GM23248 (cell line): ENCODE data around the gene FAM131C. TPM values are rescaled to one million over a fixed set of nuclear protein-coding genes. Genes with fewer than 3 reads are reported as not detected.
A peak's percentile ranks its signal among the peaks of the same experiment; 100 is the strongest.

Experiments
- DNase-seq: peaks from one replicate; pipeline ENCODE4 v3.0.0-alpha.2; 2015
- H2AFZ ChIP-seq: fragments of 200-600 bp; sonication (generic); 2 replicates; pipeline ENCODE4 v1.6.1; 2016; ENCODE audit warnings: antibody characterized with exemption
- H3F3A ChIP-seq: fragments of 200-600 bp; sonication (generic); 2 replicates; pipeline ENCODE4 v1.6.1; 2016; ENCODE audit warnings: mild to moderate bottlenecking, antibody characterized with exemption, mixed run types; ENCODE audit not compliant: insufficient read depth
- H3K27ac ChIP-seq: fragments of 200-600 bp; sonication (generic); 2 replicates; pipeline ENCODE4 v1.5.1; 2016; ENCODE audit warnings: mild to moderate bottlenecking
- H3K27me3 ChIP-seq: fragments of 200-600 bp; sonication (generic); replicated peaks from 2 replicates; pipeline ENCODE4 v1.6.1; 2016; ENCODE audit warnings: mild to moderate bottlenecking; ENCODE audit not compliant: insufficient read depth
- H3K36me3 ChIP-seq: fragments of 200-600 bp; sonication (generic); 2 replicates; pipeline ENCODE4 v1.6.1; 2016; ENCODE audit warnings: low read depth, mild to moderate bottlenecking
- H3K4me1 ChIP-seq: fragments of 200-600 bp; sonication (generic); 2 replicates; pipeline ENCODE4 v1.6.1; 2016; ENCODE audit warnings: mild to moderate bottlenecking; ENCODE audit not compliant: insufficient read depth
- H3K4me2 ChIP-seq: fragments of 200-600 bp; sonication (generic); one replicate; pipeline ENCODE4 v1.6.1; 2016; ENCODE audit warnings: mild to moderate bottlenecking; ENCODE audit not compliant: unreplicated experiment
- H3K4me3 ChIP-seq: fragments of 200-600 bp; sonication (generic); 2 replicates; pipeline ENCODE4 v1.5.1; 2016; ENCODE audit warnings: mild to moderate bottlenecking
- H3K79me2 ChIP-seq: fragments of 200-600 bp; sonication (generic); 2 replicates; pipeline ENCODE4 v1.6.1; 2016; ENCODE audit warnings: mild to moderate bottlenecking; ENCODE audit not compliant: insufficient read depth
- H3K9ac ChIP-seq: fragments of 200-600 bp; sonication (generic); 2 replicates; pipeline ENCODE4 v1.6.1; 2016; ENCODE audit warnings: mild to moderate bottlenecking
- H3K9me2 ChIP-seq: fragments of 200-600 bp; sonication (generic); 2 replicates; pipeline ENCODE4 v1.6.1; 2016; ENCODE audit warnings: mixed run types, mild to moderate bottlenecking, moderate library complexity; ENCODE audit not compliant: insufficient read depth
- H3K9me3 ChIP-seq: fragments of 200-600 bp; sonication (generic); one replicate; pipeline ENCODE4 v1.6.1; 2017; ENCODE audit warnings: low read depth
- H4K20me1 ChIP-seq: fragments of 200-600 bp; sonication (generic); 2 replicates; pipeline ENCODE4 v1.6.0; 2016; ENCODE audit not compliant: insufficient read depth
- EZH2 ChIP-seq: fragments of 200-600 bp; sonication (generic); IDR thresholded peaks from 2 replicates; pipeline ENCODE4 v1.6.1; 2018; ENCODE audit warnings: antibody characterized with exemption, mild to moderate bottlenecking; ENCODE audit not compliant: insufficient read depth, poor library complexity, severe bottlenecking
- EZH2phosphoT487 ChIP-seq: fragments of 200-600 bp; sonication (generic); IDR thresholded peaks from 2 replicates; pipeline ENCODE4 v1.6.1; 2018; ENCODE audit warnings: antibody characterized with exemption, moderate library complexity, mild to moderate bottlenecking, low read depth; ENCODE audit not compliant: insufficient read depth
- WGBS, 2 experiments: methylation state at CpG; one replicate each; pipeline ENCODE4 v1.1.6; 2015 to 2017; ENCODE audit warnings: low lambda C conversion rate in 2 of 2, low coverage in 1 of 2; ENCODE audit errors: missing lambda C conversion rate in 2 of 2; 5-methylcytosine and 5-hydroxymethylcytosine counted together
- in situ Hi-C: fragments of 300-500 bp; cut with MboI; formaldehyde crosslinking; loops from 2 replicates; pipeline ENCODE4 v1.15.0; 2020
- polyA plus RNA-seq: library from polyadenylated mRNA; unstranded; fragments of >200 nt; fragmentation: Nextera tagmentation; extraction: Ambion mirVana; gene quantifications from 2 replicates; pipeline ENCODE4 v1.2.1, GENCODE V29; 2016
- total RNA-seq: library from RNA; depleted of rRNA; stranded (reverse); fragments of >200 nt; shearing (Covaris generic); gene quantifications from 2 replicates; pipeline ENCODE4 v1.2.3, GENCODE V29; 2014

The FAM131C gene
- total and polyA plus RNA-seq, 2 experiments from 2014 or later = 0.97 to 1.3 TPM

- in situ Hi-C loops = loop anchor here (5.0 to 25.0 kb wide), 2 partner anchors 112 to 287 kb away; partner anchors contain the start of genes FBXO42 and SZRD1
- no peak for TF ChIP-seq EZH2
- no peak for TF ChIP-seq EZH2phosphoT487
- peak overlapping the region; percentile 64 for H3K27ac ChIP-seq
- peak overlapping the region; percentile 58 for H3K4me2 ChIP-seq
- peak overlapping the region; percentile 38 for H3K4me3 ChIP-seq
- H3K4me1 ChIP-seq = peaks cover 23% of the 10 kb centered on the region
- H3K9me3 ChIP-seq = no peaks in the 10 kb centered on the region
- H3K9me2 ChIP-seq = no peaks in the 10 kb centered on the region
- H3K9ac ChIP-seq = peak overlapping the region; percentile 47
- no peaks in the 10 kb centered on the region for H3K36me3 ChIP-seq
- no peaks in the 10 kb centered on the region for H3K79me2 ChIP-seq
- no peak overlapping the region for H2AFZ ChIP-seq
- no peaks in the 10 kb centered on the region for H3K27me3 ChIP-seq
- DNase-seq = peak; percentile 90
- peaks cover 16% of the 10 kb centered on the region for H3F3A ChIP-seq
- H4K20me1 ChIP-seq = no peaks in the 10 kb centered on the region
- WGBS, 2 experiments = 71 to 76% methylated on average over 10 to 11 of the region's 11 CpGs
Observed at GRCh38 chr1:16075337-16076030, 2.0 kb upstream of the FAM131C start.

- no peak overlapping the region for H3K9ac ChIP-seq
- TF ChIP-seq EZH2 (no peak), EZH2phosphoT487 (no peak)
- in situ Hi-C loops = no loop called here
- H2AFZ ChIP-seq = no peak overlapping the region
- H3K36me3 ChIP-seq = no peaks in the 10 kb centered on the region
- H4K20me1 ChIP-seq = no peaks in the 10 kb centered on the region
- peak overlapping the region; percentile 86 for H3K4me2 ChIP-seq
- no peaks in the 10 kb centered on the region for H3K9me2 ChIP-seq
- 75 to 83% methylated on average over 5 of the region's 5 CpGs for WGBS, 2 experiments
- no peaks in the 10 kb centered on the region for H3K9me3 ChIP-seq
- peaks cover 23% of the 10 kb centered on the region for H3K4me1 ChIP-seq
- no peaks in the 10 kb centered on the region for H3K27me3 ChIP-seq
- no peak overlapping the region for H3K4me3 ChIP-seq
- H3K79me2 ChIP-seq = no peaks in the 10 kb centered on the region
- no peak for DNase-seq
- H3F3A ChIP-seq = peaks cover 16% of the 10 kb centered on the region
- H3K27ac ChIP-seq = no peak overlapping the region
Observed at GRCh38 chr1:16074217-16074616, 766 bp upstream of the FAM131C start.

- Histone ChIP-seq H3K27me3 (no peaks in the 10 kb centered on the region), H2AFZ (peak overlapping the region; percentile 52), H3K4me1 (peaks cover 23% of the 10 kb centered on the region), H3K79me2 (no peaks in the 10 kb centered on the region), H3K4me3 (peak overlapping the region; percentile 69), H3K9me3 (no peaks in the 10 kb centered on the region), H3K4me2 (peak overlapping the region; percentile 86), H3K9ac (peak overlapping the region; percentile 57), H4K20me1 (no peaks in the 10 kb centered on the region), H3K27ac (no peak overlapping the region), H3K36me3 (no peaks in the 10 kb centered on the region), H3K9me2 (no peaks in the 10 kb centered on the region), H3F3A (peaks cover 16% of the 10 kb centered on the region)
- peak; percentile 53 for DNase-seq
- WGBS, 2 experiments = 5 to 6% methylated on average over 22 to 35 of the region's 49 CpGs
- in situ Hi-C loops = no loop called here
- TF ChIP-seq EZH2phosphoT487 = no peak
- no peak for TF ChIP-seq EZH2
Observed at GRCh38 chr1:16072616-16073484, 601 bp downstream of the FAM131C start.

DNA sequence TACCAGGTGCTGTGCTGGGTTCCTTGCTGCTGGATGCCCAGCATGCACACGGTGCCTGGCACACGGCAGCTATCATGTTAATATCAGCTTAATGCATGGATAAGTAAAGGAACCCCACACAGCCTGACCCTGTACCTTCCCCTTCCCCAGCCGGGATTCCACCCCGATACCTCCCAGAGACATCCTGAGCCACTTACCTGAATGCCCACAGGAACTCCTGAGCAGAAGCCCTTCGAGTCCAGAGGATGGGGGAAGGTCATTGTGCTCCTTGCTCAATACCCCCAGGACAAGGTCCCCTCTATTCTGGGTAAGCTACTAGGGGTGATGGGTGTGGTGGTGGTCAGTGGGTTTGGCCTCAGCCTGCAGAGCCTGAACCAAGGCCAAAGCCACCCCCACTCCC, 1.4 kb downstream of the FAM131C start:
- TF ChIP-seq EZH2 = no peak
- TF ChIP-seq EZH2phosphoT487 = no peak
- no peak overlapping the region for H3K9ac ChIP-seq
- H3K4me1 ChIP-seq = peaks cover 23% of the 10 kb centered on the region
- no peaks in the 10 kb centered on the region for H3K27me3 ChIP-seq
- no peak overlapping the region for H3K4me3 ChIP-seq
- no peak for DNase-seq
- H3K9me3 ChIP-seq = no peaks in the 10 kb centered on the region
- H3K79me2 ChIP-seq = no peaks in the 10 kb centered on the region
- H3K9me2 ChIP-seq = no peaks in the 10 kb centered on the region
- WGBS, 2 experiments = 98 to 99% methylated on average over 5 of the region's 5 CpGs
- no peak overlapping the region for H3K4me2 ChIP-seq
- H4K20me1 ChIP-seq = no peaks in the 10 kb centered on the region
- H2AFZ ChIP-seq = no peak overlapping the region
- H3K36me3 ChIP-seq = no peaks in the 10 kb centered on the region
- H3F3A ChIP-seq = peaks cover 16% of the 10 kb centered on the region
- in situ Hi-C loops = no loop called here
- H3K27ac ChIP-seq = no peak overlapping the region
